Articular chondrocyte of knee joint (primary cell): ENCODE measurements around the gene TCL1A. TPM values are rescaled to one million over a fixed set of nuclear protein-coding genes. Genes with fewer than 3 reads are reported as not detected.

ENCODE experiments used
- small RNA-seq: library from RNA; depleted of rRNA; stranded (forward); fragments of <200 nt; gene quantifications from one replicate; pipeline ENCODE3, GENCODE V24; 2012
- total RNA-seq: library from RNA; depleted of rRNA; stranded (reverse); fragments of >200 nt; gene quantifications from 2 replicates; pipeline ENCODE4 v1.2.3, GENCODE V29; 2012

TCL1A gene, protein sequence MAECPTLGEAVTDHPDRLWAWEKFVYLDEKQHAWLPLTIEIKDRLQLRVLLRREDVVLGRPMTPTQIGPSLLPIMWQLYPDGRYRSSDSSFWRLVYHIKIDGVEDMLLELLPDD
- total RNA-seq, result not detected in 2 replicates

DNA sequence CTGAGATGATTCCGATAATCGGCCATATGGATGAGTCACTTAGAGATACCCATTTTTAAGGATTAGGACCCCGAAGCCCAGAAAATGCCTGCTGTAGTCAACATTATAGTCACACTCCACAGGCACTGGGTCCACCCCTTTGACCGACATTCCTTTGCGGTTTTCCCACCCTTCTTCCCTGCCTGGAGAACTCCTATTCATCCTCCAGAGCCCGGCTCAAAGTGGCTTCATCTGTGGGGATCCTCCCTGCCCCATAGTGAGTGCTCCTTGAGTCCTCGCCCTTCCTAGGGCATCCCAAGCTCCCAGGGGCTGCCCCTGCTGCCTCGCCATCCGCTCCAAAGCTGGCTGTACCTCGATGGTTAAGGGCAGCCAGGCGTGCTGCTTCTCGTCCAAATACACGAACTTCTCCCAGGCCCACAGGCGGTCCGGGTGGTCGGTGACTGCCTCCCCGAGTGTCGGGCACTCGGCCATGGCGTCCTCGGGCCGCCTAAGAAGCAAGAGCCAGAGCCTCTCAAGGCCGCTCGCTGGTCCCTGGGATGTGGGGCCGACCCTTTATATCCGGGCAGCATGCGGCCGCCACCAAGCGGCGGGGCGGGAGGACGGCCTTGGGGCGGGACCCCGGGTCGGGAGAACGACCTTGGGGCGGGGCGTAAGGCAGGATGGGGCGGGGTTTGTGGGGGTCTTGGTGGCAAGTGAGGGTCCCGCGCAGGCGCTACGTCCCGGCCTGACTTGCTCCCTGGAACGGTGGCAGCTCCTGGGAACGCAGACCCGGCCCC is at the start of gene TCL1A:
TCL1A (minus strand) TSS at position 530 of the 776 bp plus-strand sequence; CDS start at position 471, 59 bp downstream.

DNA sequence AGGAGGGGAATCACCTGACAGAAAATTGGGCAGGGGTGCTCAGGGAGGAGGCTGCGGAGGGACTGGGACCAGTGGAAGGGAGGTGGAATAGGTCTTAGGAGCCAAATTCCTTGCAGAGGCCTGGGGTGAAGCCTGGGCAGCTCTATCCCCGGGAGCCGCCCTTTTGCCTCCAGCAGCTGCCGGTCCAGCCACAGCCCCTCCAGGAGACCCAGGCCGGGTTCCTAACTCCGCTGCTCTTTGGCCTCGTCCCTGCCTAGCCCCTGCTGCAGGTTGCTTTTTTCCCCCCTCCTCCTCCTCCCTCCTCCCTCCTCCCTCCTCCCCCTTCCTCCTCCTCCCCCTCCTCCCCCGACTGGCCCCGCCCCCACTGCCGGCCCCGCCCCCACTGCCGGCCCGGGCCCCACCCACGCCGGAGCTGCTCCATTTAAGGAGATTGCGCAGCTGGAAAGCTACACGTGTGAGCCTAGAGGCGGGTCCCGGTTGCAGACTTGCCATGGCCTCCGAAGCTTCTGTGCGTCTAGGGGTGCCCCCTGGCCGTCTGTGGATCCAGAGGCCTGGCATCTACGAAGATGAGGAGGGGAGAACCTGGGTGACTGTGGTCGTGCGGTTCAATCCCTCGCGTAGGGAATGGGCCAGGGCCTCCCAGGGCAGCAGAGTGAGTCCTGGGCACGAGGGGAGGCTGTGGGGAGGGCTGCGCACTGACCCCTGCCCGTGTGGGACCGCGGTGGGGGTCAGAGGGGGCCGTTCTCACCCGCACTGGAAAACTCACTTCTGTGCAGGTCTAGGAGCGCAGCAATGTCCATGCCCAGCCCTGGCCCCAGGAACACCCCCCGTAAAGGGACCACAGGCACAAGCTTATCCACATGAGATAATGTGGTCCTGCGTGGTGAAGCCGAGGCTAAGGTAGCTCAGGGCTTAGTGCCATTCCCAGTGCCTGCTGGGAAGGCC is 27.7 kb downstream of the TCL1A start, which contains the start of gene TCL1B:
TCL1B (plus strand) TSS at position 449 of the 945 bp plus-strand sequence; CDS start at position 491, 42 bp downstream.

Small RNA genes lying within 50 kb of the gene (small RNA-seq; reads per million reads assigned to genes)
- not detected for gene RF02193

Other genes starting within 250 kb of the TCL1A start
- 25.0 and 29.6 TPM in 2 replicates for gene SYNE3, start 197.5 kb downstream of the TCL1A start, total RNA-seq
- gene GLRX5, start 179.1 kb downstream of the TCL1A start, total RNA-seq, result 26.6 and 27.0 TPM in 2 replicates
- gene TCL1B, start 27.7 kb downstream of the TCL1A start, total RNA-seq, result not detected in 2 replicates
- gene TUNAR, start 162.7 kb upstream of the TCL1A start, total RNA-seq, result not detected in 2 replicates